DOHH2 (cell line): ENCODE measurements around the gene PTTG1.
"Not testable (repeated sequence)": the region's sequence is repeated elsewhere in the genome, so short reads cannot be mapped to it uniquely, and the experiment has no call there.

Experiments
- H3F3A ChIP-seq: fragments of 200-600 bp; sonication (generic), shearing (Covaris generic); 2 replicates; pipeline ENCODE4 v1.6.0; 2016; ENCODE audit warnings: antibody characterized with exemption, mild to moderate bottlenecking; ENCODE audit not compliant: control insufficient read depth, insufficient read depth
- H3K27ac ChIP-seq: fragments of 200-600 bp; sonication (generic); 2 replicates; pipeline ENCODE4 v1.5.1; 2014; ENCODE audit warnings: low read depth, mild to moderate bottlenecking, low read length, moderate library complexity
- H3K27me3 ChIP-seq: fragments of 200-600 bp; sonication (generic); 2 replicates; pipeline ENCODE4 v1.6.1; 2014; ENCODE audit warnings: mild to moderate bottlenecking, low read length, mixed read lengths; ENCODE audit not compliant: control insufficient read depth
- H3K36me3 ChIP-seq: fragments of 200-600 bp; sonication (generic); 2 replicates; pipeline ENCODE4 v1.6.1; 2014; ENCODE audit warnings: mild to moderate bottlenecking, low read length, moderate library complexity, mixed read lengths; ENCODE audit not compliant: control insufficient read depth
- H3K4me1 ChIP-seq: fragments of 200-600 bp; sonication (generic); 2 replicates; pipeline ENCODE4 v1.6.1; 2014; ENCODE audit warnings: mild to moderate bottlenecking, low read length, mixed read lengths; ENCODE audit not compliant: control insufficient read depth
- H3K4me2 ChIP-seq: fragments of 200-600 bp; sonication (generic); 2 replicates; pipeline ENCODE4 v1.6.0; 2014; ENCODE audit warnings: mild to moderate bottlenecking, low read length, moderate library complexity
- H3K4me3 ChIP-seq: fragments of 200-600 bp; sonication (generic); 2 replicates; pipeline ENCODE4 v1.5.1; 2014; ENCODE audit warnings: mild to moderate bottlenecking, low read length, mixed read lengths
- H3K79me2 ChIP-seq: fragments of 200-600 bp; sonication (generic); 2 replicates; pipeline ENCODE4 v1.6.1; 2014; ENCODE audit warnings: mild to moderate bottlenecking, low read length, mixed read lengths; ENCODE audit not compliant: control insufficient read depth
- H3K9me2 ChIP-seq: fragments of 200-600 bp; sonication (generic); replicated peaks from 2 replicates; pipeline ENCODE4 v1.6.1; 2014; ENCODE audit warnings: mild to moderate bottlenecking, low read length, mixed read lengths; ENCODE audit not compliant: control insufficient read depth
- H3K9me3 ChIP-seq: fragments of 200-600 bp; sonication (generic); 2 replicates; pipeline ENCODE4 v1.6.1; 2014; ENCODE audit warnings: antibody characterized with exemption, low read length, mixed read lengths; ENCODE audit not compliant: control insufficient read depth, insufficient read depth
- H4K20me1 ChIP-seq: fragments of 200-600 bp; sonication (generic); 2 replicates; pipeline ENCODE4 v1.6.0; 2014; ENCODE audit warnings: low read depth, mild to moderate bottlenecking, antibody characterized with exemption, low read length, moderate library complexity; ENCODE audit not compliant: control insufficient read depth, insufficient read depth
- EZH2phosphoT487 ChIP-seq: fragments of 200-600 bp; sonication (generic); IDR thresholded peaks from 2 replicates; pipeline ENCODE4 v1.6.1; 2017; ENCODE audit warnings: borderline replicate concordance, mild to moderate bottlenecking, antibody characterized with exemption, low read length, moderate library complexity, mixed read lengths
- TF ChIP-seq, protein P1 (sequence below): fragments of 200-600 bp; sonication (generic); IDR thresholded peaks from one replicate; pipeline ENCODE4 v1.5.1; 2014; ENCODE audit warnings: antibody characterized with exemption, mild to moderate bottlenecking, low read depth, low read length; ENCODE audit not compliant: poor library complexity, severe bottlenecking

Gene PTTG1

DNA sequence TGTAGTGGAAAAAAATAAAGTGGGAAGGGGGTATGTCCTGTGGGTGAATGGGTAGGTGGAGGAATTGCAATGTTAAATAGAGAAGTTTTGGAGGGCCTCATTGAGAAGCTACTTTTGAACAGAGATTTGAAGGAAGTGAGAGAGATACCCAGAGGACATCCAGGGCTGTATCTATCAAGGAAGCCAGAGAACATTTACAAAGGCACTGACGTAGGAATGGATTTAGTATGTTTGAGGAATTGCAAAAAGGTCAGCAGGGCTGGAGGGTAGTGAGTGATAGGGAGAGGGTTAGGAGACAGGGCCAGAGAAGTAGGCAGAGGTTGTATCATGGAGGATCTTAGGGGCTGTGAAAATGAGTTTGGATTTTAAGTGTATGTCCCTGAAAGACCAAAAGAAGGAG lies 13.9 kb downstream of the PTTG1 start:
- peaks cover 84% of the 10 kb centered on the region for H3K4me1 ChIP-seq
- TF ChIP-seq EZH2phosphoT487 = no peak
- TF ChIP-seq, protein P1, sequence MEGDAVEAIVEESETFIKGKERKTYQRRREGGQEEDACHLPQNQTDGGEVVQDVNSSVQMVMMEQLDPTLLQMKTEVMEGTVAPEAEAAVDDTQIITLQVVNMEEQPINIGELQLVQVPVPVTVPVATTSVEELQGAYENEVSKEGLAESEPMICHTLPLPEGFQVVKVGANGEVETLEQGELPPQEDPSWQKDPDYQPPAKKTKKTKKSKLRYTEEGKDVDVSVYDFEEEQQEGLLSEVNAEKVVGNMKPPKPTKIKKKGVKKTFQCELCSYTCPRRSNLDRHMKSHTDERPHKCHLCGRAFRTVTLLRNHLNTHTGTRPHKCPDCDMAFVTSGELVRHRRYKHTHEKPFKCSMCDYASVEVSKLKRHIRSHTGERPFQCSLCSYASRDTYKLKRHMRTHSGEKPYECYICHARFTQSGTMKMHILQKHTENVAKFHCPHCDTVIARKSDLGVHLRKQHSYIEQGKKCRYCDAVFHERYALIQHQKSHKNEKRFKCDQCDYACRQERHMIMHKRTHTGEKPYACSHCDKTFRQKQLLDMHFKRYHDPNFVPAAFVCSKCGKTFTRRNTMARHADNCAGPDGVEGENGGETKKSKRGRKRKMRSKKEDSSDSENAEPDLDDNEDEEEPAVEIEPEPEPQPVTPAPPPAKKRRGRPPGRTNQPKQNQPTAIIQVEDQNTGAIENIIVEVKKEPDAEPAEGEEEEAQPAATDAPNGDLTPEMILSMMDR = no peak
- peaks cover 3% of the 10 kb centered on the region; the same call in 1 of the 2 replicates for H3F3A ChIP-seq
- no peak overlapping the region for H3K4me2 ChIP-seq
- H3K9me3 ChIP-seq = no peaks in the 10 kb centered on the region
- peaks cover 2% of the 10 kb centered on the region for H3K36me3 ChIP-seq
- no peak overlapping the region for H3K27ac ChIP-seq
- no peaks in the 10 kb centered on the region for H3K9me2 ChIP-seq
- H3K27me3 ChIP-seq = no peaks in the 10 kb centered on the region
- H4K20me1 ChIP-seq = no peaks in the 10 kb centered on the region
- H3K4me3 ChIP-seq = no peak overlapping the region
- no peaks in the 10 kb centered on the region for H3K79me2 ChIP-seq

DNA sequence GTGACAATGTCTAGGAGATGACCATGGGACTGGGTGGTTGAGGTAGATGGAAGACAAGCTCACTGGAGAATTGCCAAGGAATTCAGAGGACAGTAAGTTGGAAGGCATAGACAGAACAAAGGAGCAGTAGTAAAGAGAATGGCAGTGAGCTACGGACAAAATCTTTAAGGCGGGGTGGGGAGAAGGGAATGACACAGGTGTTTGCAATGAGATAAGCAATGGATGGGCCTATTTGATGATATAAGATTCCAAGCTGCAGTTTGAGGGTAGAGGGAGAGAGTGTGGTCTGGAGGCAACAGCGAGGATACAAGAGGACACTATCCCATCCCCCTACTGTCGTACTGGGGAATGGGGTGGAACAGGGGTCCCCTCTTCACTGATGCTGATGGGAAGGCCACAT lies 14.4 kb downstream of the PTTG1 start:
- Histone ChIP-seq H3K9me2 (no peaks in the 10 kb centered on the region), H3K27ac (no peak overlapping the region), H3K36me3 (peaks cover 2% of the 10 kb centered on the region), H3K9me3 (no peaks in the 10 kb centered on the region), H4K20me1 (no peaks in the 10 kb centered on the region), H3K4me2 (no peak overlapping the region), H3K4me1 (peaks cover 84% of the 10 kb centered on the region), H3K4me3 (no peak overlapping the region), H3K27me3 (no peaks in the 10 kb centered on the region), H3K79me2 (no peaks in the 10 kb centered on the region), H3F3A (no peaks in the 10 kb centered on the region)
- TF ChIP-seq EZH2phosphoT487 = no peak
- TF ChIP-seq, protein P1 = no peak

DNA sequence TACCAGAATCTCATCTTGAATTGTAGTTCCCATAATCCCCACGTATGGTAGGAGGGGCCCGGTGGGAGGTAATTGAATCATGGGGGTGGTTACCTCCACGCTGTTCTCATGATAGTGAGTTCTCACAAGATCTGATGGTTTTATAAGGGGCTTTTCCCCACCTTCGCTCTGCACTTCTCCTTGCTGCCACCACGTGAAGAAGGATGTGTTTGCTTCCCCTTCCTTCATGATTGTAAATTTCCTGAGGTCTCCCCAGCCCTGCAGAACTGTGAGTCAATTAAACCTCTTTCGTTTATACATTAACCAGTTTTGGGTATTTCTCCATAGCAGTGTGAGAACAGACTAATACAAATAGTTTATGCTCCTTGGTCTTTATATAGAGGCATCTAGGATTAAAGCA lies 15.0 kb downstream of the PTTG1 start:
- not testable (repeated sequence) for H3K27me3 ChIP-seq, H3K4me2 ChIP-seq, H3K36me3 ChIP-seq, H3K79me2 ChIP-seq, H3F3A ChIP-seq, H3K4me3 ChIP-seq, H3K27ac ChIP-seq, H3K9me2 ChIP-seq, H3K9me3 ChIP-seq, H4K20me1 ChIP-seq
- H3K4me1 ChIP-seq = peaks cover 87% of the 10 kb centered on the region

DNA sequence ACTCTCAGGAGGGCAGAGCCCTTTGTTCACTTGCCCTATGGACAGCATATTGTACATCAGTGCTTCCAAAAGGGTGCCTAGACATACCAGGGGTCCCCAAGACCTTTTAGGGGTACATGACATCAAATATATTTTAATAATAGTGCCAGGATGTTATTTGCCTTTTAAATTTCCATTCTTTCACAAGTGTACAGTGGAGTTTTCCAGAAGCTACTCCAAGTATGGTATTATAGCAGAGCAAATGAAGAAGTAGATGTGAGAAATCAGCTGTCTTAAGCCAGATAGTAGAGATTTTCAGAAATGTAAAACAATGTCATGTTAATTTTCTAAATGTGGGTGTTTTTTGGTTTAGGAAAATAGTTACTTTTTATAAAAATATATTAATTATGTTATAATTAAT lies 15.6 kb downstream of the PTTG1 start:
- TF ChIP-seq, protein P1 = no peak
- TF ChIP-seq EZH2phosphoT487 = no peak
- Histone ChIP-seq H3K27ac (no peak overlapping the region), H3K4me2 (no peak overlapping the region), H4K20me1 (no peaks in the 10 kb centered on the region), H3K4me1 (peaks cover 81% of the 10 kb centered on the region), H3K4me3 (no peak overlapping the region), H3K27me3 (no peaks in the 10 kb centered on the region), H3K79me2 (no peaks in the 10 kb centered on the region), H3K9me3 (no peaks in the 10 kb centered on the region), H3K36me3 (no peaks in the 10 kb centered on the region; the same call in 1 of the 2 replicates), H3F3A (no peaks in the 10 kb centered on the region), H3K9me2 (no peaks in the 10 kb centered on the region)
